ENCODE measurements around the gene SOD3.

The SOD3 gene, protein sequence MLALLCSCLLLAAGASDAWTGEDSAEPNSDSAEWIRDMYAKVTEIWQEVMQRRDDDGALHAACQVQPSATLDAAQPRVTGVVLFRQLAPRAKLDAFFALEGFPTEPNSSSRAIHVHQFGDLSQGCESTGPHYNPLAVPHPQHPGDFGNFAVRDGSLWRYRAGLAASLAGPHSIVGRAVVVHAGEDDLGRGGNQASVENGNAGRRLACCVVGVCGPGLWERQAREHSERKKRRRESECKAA

DNA sequence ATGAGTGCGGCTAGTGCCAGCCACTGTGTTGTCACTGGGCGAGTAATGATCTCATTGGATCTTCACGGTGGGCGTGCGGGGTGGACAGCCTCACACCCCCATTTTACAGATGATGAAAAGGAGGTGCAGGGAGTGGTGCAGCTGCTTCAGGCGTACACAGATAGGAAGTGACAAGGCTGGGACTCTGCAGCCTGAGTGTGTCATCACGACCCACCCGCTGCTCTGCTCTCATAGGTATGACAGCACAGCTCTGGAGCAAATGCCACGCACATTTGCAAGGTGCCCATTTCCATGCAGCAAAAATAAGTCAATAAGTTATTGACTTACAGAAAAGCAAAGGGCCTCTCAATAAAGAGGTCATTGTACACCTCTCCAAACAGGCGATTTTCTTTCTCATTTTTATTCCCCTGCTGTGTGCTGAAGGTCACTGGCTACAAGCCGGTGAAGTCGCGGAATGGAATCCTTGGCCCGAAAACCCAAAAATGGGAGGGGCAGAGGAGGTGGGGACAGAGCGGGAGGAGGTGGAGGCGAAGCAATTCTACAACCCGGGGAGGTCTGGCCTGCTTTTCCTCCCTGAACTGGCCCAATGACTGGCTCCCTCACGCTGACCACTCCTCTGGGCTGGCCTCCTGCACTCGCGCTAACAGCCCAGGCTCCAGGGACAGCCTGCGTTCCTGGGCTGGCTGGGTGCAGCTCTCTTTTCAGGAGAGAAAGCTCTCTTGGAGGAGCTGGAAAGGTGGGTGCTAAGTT lies at the start of gene SOD3:
Gene SOD3 (plus strand): TSS at position 658 of the 750 bp plus-strand sequence. CDS start 3,949 bp downstream, outside the sequence.
- no peak for DNase-seq (ENCODE audit: low read depth)

DNA sequence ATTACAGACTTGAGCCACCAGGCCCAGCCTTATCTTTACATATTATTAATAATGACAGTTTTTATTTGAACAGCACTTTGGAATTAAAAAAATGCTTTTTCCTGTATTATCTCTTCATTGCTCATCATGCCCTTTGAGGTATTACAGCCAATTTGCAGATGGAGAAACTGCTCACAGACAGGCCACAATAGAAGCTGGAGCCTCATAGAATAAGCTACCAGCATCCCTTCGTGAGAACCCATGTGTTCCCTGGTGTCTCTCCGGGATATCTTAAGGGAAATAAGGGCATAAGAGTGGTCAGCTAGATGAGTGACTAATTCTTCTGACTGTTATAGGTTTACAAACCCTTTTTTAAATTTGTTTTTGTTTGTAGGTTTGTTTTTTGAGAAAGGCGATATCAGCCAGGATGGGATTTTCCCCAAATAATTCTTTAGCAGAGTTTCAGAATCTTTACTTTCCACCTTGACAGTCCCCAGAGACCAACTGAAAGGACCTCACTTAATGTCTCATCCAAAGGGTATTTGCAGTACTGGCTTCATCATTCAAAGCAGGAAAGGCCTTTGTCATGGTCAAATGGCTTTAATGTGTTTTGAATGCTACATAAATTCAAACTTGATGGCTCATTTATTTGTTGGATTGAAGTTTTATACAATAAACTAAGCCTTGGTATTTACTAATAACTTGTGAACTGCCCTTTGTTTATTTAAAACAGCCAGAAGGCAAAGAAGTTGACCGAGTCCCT lies 48.0 kb upstream of the SOD3 start:
- DNase-seq (ENCODE audit: low read depth): no peak

DNA sequence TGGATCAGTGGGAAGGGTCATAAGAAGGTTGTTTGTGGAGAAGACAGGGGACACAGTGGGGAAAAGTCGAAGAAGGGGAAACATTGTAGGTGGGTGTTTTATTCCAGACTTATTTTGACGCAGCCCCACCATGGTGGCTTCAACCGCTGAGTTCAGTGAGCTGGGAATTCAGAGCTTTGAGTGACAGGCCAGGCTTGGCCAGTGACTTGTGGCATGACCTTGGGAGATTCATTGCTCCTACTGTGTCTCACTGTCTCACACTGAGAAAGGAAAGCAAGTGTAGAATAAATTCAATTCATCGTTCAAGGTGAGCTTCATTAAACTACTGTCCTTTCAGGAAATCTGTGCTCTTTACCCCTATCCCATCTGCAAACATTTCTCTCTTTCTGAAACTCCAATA lies 47.4 kb upstream of the SOD3 start:
- DNase-seq (ENCODE audit: low read depth): no peak

DNA sequence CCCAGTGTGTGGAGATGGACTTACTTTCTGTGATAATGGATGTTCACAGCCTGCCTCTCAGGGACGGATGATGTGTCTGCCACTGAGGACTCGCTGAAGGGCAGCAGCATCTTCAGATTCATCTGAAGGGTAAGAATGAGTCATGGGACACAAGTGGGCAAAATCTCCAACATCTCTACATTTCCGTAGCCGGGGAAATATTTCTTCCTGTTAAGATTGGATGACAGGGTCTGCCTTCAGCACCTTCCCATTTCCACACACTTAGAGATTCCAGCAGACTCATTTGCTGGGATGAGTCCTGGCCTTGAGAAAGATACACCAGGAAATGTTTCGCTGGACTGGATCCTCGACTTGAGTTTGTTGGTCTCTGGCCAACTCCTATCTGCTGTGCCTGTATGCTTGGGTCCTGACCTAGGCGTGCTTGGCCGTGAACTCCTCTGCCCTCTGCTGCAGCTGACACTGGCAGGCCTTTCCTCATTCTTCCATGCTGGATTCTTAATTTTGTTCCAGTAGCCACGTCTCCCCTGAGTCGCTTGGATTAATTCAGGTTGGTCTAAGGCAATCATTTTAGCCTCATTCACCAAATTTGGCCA lies 46.5 kb upstream of the SOD3 start:
- DNase-seq (ENCODE audit: low read depth): no peak

DNA sequence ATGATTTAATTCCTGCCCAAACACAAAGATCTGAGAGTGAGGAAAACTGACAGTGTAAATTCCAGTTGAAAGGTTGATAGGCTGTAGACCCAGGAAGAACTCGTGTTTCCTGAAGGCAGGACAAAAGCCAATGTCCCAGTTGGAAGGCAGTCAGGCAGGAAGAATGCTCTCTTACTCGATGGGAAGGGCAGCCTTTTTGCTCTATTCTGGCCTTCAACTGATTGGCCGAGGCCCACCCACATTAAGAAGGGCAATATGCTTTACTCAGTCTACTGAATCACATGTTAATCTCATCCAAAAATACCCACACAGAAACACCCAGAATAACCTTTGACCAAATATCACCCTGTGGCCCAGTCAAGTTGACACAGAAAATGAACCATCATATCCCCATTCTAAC lies 45.3 kb upstream of the SOD3 start:
- no peak for DNase-seq (ENCODE audit: low read depth)

DNA sequence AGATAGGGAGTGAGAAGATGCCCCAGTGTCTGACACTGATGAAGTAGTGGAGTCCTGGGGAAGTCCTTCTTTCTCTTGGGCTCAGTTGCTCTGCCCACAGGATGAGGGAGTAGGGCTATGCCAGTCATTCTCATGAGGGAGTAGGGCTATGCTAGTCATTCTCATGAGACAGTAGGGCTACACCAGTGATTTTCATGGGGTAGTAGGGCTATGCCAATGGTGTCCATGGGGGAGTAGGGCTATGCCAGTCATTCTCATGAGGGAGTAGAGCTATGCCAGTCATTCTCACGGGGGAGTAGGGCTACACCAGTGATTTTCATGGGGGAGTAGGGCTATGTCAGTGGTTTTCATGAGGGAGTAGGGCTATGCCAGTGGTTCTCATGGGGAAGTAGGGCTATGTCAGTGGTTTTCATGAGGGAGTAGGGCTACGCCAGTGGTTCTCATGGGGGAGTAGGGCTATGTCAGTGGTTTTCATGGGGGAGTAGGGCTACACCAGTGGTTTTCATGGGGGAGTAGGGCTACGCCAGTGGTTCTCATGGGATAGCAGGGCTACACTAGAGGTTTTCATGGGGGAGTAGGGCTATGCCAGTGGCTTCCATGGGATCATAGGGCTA lies 43.3 kb upstream of the SOD3 start:
- DNase-seq (ENCODE audit: low read depth): no peak

DNA sequence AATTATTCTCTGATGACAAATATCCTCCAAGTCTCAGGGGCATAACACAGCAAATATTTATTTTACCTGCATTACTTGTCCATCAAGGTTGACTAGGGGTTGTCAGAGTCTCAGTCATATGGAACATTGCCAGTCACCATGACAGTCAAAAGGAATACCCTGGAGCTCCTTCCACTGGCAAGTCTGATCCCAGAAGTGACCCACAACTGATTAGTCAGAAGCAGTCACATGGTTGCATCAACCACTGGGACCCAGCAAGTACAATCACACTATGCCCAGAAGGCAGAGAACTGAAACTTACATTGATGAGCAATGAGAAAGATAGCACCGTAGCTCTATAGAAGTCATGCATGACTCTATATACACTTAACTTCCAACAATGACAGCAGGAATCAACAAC lies 41.9 kb upstream of the SOD3 start:
- DNase-seq (ENCODE audit: low read depth): no peak

DNA sequence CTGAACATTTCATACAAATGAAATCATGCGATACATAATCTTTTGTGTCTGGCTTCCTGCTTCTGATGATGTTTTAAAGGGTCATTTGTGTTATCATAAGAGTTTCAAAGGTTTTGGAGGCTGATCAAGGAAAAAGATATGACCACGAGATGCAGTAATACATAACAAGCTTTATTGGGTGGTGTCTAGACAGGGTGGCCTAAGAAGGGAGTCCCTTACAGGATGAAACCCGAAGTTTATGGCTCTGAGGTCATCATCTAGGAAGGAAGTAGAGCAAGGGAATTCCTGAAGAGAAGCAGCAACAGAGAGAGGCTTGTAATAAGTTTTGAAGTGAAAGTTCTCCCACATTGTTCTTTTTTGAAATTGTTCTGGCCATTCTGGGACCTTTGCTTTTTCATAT lies 40.8 kb upstream of the SOD3 start:
- DNase-seq (ENCODE audit: low read depth): no peak

DNA sequence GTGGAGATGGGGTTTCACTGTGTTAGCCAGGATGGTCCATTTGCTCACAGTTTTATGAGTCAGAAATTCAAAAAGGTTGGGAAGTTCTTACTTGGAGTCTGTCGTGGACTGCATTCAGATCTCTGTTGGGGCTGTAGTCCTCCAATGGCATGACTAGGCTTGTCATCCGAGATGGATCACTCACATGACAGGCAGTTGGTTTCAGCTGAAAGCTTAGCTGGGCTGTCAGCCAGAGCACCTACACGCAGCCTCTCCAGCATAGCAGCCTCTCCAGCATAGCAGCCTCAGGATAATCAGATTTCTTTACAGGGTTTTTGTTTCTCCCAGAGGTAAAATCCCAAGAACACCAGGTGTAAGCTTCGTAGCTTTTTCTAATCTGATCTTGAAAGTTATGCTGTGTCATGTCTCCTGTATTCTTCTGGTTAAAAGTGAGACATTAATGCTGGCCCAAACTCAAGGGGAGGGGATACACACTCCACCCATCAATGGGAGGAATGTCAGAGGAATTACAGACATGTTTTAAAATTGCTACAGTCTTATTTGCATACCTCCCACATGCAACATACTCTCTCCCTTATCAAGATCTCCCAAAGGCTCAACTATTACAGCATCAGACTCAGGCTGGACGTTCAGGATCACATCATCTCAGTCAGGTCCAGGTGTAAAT lies 31.6 kb upstream of the SOD3 start:
- DNase-seq (ENCODE audit: low read depth): no peak

DNA sequence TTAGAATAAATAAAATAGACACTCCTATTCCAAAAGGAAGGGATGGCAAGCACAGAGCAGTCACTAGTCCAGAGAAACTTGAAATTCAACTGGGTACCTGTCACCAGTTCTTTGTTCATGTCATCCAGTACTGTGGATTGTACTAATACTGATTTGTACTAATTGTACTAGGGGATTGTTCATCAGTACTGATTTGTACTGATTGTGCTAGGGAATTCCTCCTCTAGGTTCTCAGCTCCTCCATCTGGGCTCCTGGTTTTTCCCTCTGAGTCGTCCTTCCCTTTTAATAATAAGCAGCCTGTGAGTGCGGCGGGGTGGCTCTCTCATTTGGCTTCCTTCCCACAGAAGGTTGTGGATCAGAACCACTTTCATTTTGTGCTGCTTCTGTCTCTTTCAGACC lies 31.0 kb upstream of the SOD3 start:
- DNase-seq (ENCODE audit: low read depth): no peak

DNA sequence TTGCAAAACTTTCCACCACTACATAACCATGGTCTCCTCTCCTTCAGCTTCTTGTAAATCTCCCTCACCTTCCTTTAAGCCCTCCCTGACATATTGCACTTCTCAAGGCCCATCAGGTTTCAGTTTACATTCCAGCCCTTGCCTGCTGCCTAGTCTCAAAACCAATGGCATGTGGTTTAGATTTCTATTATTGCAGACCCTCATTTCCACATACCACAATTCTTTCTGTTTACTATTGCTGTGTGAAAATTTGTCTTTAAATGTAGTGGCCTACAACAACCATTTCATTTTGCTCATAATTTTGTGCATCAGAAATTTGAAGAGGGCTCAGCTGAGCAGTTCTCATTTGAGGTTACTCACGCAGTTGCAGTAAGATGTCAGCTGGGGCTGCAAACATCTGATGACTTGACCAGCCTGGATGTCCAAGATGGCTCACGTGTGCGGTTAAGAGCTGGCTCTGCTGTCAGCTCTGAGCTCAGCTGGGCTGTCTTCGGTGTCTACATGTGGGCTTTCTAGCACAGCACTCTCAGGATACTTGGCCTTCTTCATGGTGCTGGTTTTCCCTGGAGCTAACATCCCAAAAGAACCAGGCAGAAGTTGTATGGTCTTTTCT lies 29.9 kb upstream of the SOD3 start:
- DNase-seq (ENCODE audit: low read depth): no peak

DNA sequence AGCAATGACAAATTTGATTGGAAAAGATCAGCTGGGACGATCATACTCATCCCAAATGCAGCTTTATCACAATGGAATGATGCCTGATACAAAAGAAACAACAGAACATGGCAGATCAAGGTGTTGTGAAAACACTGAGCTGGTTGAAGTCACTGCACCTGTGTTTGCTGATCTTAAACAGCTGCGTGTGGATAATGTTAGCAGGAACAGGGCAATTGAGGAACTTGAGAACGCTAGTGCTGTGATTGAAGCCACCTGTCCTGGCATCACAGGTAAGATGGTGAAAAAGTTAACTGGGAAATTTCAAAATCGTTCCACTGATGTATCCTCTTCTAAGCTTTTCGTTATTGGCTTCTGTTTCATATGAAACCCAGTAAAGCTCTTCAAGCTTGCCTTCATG lies 27.4 kb upstream of the SOD3 start:
- no peak for DNase-seq (ENCODE audit: low read depth)

DNA sequence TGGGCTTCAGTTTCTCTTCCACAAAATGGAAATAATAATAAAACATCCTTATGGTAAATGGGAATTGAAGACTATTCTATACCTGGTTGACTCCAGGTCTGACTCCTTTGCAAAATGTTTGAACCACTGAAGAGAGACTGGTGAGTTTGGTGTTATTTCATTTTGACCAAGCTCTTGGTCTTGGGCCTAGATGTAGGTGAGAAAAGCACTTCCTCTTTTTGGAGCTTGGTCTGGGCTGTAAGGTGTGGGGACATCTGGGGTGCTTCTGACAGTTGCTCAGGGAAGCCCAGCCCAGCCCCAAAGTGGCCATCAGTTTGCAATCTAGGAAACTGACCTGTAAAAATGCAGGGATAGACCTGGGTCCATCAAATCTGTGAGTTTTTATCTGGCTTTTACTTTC lies 26.8 kb upstream of the SOD3 start:
- DNase-seq (ENCODE audit: low read depth): no peak

DNA sequence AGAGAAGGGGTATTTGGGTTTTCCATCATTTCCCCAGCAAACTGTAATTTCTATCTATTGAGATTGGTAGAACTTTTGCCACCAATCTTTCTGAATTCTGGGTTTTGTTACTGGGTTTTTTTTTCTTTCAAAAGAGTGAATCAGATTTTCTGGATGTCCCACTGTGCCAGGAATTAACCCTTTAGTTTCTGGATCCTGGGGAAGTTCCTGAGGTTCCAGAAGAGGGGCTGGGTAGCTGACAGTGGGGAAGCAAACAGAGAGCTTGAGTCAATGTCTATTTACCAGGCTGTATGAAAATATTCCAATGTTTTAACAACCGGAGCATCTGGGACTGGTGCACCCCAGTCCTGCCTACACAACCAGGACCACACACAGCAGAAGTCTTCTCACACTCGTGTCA lies 25.8 kb upstream of the SOD3 start:
- no peak for DNase-seq (ENCODE audit: low read depth)

DNA sequence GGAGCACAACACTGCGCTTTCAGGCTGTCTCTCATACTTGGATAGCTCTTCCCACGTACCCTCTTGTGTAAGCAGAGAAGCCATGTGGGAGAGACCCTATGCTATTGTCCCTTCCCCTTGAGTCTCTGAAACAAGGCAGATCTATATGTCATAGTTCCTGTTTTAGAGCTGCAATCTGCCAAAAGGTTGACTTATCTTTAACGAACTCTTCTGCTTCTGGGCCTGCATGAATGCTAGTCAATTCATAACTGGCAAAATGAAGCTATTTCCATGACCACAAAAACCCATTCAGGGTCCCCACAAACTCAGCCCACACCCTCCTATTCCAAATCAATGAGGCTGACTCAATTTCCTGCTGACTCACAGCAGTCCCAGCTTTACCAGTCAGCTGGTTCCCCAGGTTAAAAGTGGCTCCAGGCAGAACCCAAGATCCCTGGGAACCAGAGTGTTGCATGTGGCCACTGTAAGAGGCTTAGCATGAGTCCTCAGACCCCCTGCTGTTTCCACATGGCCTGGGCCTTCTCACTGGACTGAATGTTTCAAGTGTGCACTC lies 25.3 kb upstream of the SOD3 start:
- DNase-seq (ENCODE audit: low read depth): peak; percentile 91

DNA sequence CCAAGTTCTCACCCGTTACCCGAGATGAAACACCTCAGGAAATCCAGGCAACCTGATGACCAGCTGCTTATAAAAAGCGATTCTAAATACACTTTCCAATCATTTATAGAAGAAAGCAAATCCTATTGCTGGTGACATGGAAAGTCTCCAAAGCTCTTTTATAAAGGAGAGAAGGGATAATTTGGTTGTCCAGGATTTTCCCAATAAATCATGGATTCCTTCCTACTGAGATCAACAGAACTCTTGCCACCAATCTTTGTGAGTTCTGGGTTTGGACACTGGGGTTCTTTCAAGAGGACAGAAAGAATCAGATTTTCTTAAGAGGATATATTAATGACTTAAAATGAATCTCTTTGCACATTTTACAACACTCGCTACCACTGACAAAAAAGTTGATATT lies 24.7 kb upstream of the SOD3 start:
- no peak for DNase-seq (ENCODE audit: low read depth)

DNA sequence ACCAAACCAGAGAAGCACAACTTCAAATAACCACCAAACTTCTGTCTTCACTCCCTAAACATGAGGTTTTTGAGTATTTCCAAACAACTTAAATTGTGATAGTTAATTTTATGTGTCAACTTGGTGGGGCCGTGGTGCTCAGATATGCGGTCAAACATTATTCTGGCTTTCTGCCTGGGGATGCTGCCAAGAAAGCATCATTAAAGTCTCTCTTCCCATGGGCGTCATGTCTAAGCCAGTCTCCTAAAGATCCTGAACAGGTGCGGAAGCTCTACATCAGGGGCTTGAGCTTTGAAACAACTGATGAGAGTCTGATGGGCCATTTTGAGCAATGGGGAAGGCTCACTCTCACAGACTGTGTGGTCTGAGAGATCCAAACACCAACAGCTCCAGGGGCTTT lies 24.1 kb upstream of the SOD3 start:
- no peak for DNase-seq (ENCODE audit: low read depth)

DNA sequence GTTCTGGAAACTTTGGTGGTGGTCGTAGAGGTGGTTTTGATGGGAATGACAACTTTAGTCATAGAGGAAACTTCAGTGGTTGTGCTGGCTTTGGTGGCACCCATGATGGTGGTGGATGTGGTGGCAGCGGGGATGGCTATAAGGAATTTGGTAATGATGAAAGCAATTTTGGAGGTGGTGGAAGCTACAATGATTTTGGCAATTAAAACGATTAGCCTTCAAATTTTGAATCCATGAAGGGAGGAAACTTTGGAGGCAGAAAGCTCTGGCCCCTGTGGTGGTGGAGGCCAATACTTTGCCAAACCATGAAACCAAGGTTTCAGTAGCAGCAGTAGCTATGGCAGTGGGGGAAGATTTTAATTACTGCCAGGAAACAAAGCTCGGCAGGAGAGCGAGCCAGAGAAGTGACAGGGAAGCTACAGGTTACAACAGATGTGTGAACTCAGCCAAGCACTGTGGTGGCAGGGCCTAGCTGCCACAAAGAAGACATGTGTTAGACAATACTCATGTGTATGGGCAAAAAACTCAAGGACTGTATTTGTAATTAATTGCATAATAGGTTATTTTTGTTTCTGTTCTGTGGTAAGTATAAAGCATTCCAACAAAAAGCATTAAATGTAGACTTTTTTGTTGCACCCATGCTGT lies 23.2 kb upstream of the SOD3 start:
- no peak for DNase-seq (ENCODE audit: low read depth)

DNA sequence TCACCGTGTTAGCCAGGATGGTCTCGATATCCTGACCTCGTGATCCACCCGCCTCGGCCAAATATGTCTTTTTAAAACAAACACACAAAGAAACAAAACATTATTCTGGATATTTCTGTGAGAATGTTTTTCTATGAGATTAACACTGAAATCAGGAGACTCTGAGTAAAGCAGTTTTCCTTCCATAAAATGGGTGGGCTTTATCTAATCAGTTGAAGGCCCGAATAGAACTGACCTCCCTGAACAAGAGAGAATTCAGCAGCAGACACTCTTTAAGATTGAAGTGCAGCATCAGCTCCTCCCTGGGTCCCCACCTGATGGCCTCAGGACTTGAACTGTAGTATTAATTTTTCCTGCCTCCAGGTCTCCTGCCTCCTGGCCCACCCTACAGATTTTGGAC lies 22.4 kb upstream of the SOD3 start:
- no peak for DNase-seq (ENCODE audit: low read depth)

DNA sequence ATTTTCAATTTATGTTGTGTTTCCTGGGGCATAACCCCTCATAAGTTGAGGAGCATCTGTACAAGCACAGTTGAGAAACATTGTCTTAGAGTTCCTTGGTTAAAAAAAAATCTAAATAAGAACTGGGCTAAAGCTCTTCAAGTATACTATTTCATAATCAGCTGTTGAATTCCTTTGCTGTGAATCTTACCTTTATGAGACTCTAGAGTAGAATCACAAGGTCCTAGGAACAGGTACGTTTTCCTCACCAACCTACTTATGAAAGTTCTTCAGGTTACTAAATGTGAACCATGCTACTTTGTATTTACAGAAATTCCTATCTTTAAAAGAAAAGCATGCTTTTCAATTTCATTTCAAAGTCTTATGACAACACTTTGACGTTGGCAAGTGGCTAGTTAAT lies 20.9 kb upstream of the SOD3 start:
- no peak for DNase-seq (ENCODE audit: low read depth)
